GM21786 (cell line): ENCODE data around the gene INTS7.
A peak's percentile ranks its signal among the peaks of the same experiment; 100 is the strongest.

ENCODE experiments used
- ATAC-seq: cut with Tn5 transposase; IDR thresholded peaks from one replicate; pipeline ENCODE4 v1.9.1; 2021; ENCODE audit not compliant: unreplicated experiment

INTS7 gene, protein sequence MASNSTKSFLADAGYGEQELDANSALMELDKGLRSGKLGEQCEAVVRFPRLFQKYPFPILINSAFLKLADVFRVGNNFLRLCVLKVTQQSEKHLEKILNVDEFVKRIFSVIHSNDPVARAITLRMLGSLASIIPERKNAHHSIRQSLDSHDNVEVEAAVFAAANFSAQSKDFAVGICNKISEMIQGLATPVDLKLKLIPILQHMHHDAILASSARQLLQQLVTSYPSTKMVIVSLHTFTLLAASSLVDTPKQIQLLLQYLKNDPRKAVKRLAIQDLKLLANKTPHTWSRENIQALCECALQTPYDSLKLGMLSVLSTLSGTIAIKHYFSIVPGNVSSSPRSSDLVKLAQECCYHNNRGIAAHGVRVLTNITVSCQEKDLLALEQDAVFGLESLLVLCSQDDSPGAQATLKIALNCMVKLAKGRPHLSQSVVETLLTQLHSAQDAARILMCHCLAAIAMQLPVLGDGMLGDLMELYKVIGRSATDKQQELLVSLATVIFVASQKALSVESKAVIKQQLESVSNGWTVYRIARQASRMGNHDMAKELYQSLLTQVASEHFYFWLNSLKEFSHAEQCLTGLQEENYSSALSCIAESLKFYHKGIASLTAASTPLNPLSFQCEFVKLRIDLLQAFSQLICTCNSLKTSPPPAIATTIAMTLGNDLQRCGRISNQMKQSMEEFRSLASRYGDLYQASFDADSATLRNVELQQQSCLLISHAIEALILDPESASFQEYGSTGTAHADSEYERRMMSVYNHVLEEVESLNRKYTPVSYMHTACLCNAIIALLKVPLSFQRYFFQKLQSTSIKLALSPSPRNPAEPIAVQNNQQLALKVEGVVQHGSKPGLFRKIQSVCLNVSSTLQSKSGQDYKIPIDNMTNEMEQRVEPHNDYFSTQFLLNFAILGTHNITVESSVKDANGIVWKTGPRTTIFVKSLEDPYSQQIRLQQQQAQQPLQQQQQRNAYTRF

DNA sequence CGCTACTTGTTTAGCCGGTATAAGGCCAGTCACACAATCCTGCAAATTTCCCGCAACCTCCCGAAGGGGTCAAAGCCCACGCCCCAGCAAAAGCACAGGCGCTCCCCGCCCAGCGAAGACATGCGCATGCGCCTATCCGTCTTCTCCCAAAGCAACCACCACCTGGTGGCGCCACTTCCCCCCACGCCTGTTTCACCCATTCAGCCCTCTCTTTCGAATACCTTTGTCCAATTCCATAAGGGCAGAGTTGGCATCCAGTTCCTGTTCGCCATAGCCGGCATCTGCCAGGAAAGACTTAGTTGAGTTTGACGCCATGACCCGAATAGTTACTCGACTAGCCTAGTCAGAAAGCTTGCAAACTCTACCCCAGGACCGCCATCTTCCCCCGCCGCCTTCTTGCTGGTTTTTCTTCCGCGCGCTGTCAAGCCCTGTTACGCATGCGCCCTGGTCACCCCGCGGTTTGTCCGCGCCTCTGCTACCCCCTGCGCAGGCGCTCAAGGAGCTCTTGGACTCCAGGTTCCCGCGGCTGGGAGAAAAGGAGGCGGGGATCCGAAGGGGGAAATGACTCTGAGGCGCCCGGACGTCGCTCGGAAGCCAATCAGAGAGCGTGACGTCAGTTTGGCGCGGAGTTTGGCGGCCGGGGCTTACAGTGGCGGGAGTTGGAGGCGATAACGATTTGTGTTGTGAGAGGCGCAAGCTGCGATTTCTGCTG lies at the start of gene INTS7, which contains the start of gene DTL:
TSS of gene INTS7 (minus strand) at position 435 of the 712 bp plus-strand sequence. CDS start at position 315, 120 bp downstream.
TSS of gene DTL (plus strand) at position 626 of the 712 bp plus-strand sequence. CDS start 143 bp downstream, outside the sequence.
- peak; percentile 68 for ATAC-seq

DNA sequence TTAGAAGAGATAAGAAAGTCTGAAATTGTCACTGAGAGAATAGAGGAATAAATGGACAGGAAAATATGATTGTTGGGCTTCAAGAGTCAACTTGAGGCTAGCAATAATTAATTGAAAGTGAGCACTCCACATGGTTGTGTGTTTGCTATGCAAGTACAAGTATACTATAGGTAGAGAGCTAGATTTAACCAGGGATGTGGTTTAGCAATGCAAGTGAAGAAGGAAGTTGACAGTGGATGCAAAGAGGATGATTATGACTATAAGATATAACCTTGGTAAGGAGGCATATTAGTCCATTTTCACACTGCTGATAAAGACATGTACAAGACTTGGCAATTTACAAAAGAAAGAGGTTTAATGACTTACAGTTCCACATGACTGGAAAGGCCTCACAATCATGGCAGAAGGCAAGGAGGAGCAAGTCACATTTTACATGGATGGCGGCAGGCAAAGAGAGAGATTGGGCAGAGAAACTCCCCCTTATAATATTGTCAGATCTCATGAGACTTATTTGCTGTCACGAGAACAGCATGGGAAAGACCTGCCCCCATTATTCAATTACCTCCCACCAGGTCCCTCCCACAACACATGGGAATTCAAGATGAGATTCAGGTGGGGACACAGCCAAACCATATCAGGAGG lies 47.5 kb upstream of the INTS7 start:
- ATAC-seq = no peak

DNA sequence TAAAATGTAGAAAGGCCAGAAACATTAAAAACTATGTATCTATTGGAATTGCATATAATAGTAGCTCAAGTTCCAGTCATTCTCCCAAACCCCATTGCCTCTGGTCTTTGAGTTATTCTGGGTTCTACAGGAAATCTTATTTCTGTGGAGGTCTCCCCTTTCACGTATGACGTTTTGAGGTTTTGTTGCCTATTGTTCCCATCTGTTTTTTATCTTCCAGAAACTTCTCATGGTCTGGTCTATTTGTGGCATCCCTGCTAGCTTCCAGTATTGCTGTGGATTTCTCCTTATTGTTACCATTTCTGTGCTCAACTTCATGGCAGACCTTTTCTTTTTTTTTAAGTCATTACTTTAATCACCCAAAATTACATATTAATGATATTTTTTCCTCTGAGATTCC lies 43.5 kb upstream of the INTS7 start:
- ATAC-seq = no peak

DNA sequence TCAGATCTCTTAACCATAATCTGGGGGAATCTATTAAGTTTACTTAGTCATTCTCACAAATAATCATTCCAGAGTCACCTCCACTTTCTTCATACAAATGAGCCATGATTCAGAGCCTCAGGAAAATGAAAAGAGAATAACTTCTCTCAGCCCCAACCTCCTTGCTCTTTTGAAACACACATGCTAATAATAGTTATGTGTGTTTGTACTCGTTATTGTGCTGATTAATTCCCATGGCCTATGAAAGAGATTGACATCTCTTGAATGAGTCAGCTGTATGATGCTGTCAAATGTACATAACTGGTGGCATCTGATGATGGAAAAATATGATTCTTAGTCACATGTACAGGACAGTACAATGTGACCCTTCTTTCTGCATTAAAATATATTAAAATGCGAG lies 41.7 kb upstream of the INTS7 start:
- ATAC-seq = no peak

DNA sequence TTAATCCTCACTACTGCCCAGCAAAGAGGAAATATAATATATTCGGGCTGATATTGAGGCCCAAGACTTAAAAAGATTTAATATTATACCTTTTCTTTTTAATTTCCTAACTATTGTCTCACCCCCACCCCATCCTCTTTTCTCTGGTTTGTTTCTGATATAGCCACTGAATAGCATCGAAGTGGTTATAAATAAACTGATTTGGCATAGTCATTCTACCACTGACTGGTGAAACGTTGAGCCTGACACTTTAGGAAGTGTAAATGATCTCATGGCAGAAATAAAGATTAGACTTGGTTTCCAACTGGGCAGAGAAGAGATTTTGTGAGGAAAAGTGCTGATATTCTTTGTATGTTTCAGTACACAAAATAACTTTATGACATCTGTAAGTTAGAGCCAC lies 39.5 kb upstream of the INTS7 start:
- no peak for ATAC-seq

DNA sequence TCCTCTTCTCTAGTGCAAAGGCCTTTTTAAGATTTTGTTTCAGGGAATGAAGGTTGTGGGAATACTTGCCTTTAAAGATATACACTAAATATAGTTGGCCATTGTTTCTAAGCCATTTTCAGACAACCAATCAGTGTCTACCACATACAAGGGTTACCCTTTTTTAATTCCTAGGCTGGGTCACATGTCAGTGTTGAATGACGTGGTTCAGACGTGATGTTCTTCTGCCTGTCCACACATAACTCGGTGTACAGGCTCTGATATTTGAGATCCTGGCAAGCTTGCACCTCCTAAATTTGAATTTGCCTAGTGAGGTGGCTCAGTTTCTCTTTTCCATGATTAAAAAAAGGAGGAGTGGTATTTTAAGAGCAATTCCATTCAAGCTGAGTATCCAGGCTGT lies 39.0 kb upstream of the INTS7 start:
- no peak for ATAC-seq

DNA sequence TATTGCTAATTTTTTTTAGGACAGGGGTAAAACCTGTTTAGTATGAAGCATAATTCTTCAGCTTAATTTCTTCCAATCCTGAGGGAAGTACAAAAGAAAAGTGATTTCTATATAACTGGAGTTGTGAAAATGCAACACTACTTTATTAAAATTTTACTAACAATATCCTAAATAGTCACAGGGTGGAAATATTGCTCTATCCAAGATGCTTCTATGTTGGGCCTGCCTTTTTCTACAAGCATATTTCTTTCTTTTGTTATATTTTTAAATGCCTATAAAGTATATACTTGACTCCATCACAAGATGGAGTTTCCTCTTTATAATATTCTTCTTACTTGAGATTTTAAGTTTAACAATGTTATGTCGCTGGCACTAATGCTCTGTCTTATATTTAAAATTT lies 38.1 kb upstream of the INTS7 start:
- ATAC-seq = no peak

DNA sequence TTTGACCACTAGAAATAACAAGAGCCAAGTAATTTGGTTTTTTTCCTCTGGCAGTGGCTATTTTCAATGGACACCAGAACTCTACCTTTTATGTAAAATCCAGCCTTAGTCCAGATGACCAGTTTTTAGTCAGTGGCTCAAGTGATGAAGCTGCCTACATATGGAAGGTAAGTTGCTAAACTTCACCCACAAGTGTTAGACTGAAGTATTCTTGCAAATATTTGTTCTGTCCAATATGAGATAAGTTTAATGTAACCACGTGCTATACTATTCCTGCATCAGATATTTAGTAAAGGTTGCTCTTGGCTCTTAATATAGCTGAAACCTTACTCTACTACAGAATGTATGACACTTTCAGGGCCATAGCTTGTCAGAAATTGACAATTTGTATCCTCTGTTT lies 36.7 kb upstream of the INTS7 start:
- ATAC-seq = no peak

DNA sequence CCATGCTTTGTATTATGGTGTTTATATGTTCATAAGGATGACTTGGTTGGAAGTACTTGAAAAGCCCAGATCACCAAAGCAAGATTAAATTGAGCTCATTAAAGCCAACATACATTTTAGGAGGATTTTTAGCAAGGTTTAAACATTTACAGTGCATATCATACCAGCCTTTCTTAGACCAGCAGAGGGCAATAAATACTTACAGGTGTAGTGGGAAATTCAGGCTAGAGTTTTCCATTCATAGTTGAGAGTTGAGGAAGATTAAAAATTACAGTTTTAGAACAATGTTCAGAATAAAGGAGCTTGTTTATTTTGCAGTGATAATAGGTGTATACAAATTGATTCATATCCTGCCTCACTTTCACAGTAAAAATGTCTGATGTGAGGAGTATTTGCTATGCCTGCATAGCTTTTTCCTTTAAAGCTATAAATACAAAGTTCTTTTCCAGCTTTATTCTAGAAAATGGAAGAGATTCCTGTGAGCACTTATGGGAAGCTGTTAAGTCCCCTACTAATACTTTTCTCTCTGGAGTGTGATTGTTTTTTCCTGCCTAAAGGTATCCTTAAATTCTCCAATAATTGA lies 35.5 kb upstream of the INTS7 start:
- ATAC-seq = no peak

DNA sequence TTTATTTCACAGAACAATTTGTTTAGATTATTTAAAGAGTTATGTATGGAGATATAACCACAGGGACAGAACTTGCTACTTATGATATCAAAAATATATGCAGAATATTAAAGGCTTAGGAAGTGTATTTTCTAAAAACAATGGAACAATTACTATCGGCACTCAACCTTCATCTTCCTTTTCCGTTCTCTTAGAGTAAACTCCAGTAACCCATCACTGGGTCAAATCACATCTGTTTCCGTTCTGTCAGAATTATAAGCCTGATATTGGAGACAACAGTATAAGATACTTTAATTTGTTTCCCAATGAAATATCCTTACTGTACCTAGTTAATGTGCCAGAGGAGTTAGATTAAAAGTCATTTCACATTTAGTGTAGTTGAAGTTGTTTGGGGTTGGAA lies 32.4 kb upstream of the INTS7 start:
- no peak for ATAC-seq

DNA sequence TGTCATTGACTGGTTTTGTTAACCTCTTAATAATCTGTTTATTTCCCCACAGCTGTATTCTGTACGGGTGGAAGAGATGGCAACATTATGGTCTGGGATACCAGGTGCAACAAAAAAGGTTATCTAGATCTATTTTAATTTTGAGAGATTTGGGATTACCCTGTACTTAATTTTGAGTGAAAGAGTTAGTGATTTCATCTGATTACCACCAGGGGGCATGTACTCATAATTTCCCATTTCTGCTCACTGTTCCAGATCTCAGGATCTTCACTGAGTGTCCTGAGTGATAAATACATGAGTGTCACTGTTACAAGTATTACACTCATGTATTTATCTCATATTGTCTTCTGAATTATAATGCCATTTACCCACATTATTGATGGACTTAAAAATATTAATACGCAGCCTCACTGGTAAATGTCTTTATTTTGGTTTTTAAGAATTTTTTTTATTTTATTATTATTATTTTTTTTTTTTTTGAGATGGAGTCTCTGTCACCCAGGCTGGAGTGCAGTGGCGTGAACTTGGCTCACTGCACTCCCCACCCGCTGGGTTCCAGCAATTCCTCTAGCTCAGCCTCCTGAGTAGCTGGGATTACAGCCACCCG lies 27.6 kb upstream of the INTS7 start:
- no peak for ATAC-seq

DNA sequence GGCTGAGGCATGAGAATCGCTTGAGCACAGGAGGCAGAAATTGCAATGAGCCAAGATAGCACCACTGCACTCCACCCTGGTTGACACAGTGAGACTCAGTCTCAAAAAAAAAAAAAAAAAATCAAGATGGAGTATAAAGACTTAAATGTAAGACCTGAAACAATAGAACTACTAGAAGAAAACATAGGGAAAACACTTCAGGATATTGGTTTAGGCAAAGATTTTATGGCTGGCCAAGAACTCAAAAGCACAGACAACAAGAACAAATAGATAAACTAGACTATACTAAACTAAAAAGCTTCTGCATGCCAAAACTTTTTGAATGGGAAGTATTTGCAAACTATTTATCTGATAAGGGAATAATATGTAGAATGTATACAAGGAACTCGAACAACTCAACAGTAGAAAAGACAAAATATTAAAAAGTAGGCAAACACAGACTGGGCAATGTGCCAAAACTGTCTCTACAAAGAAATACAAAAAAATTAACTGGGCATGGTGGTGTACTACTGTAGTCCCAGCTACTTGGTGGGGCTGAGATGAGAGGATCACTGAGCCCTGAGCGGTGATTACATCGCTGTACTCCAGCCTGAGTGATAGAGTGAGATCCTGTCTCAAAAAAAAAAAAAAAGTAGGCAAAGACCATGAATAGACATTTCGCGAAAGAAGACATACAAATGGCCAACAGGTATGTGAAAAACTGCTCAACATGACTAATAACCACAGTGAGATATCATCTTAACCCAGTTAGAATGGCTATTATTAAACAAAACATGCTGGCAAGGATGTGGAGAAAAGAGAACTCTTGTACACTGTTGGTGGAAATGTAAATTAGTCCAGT lies 25.5 kb upstream of the INTS7 start:
- ATAC-seq = no peak

DNA sequence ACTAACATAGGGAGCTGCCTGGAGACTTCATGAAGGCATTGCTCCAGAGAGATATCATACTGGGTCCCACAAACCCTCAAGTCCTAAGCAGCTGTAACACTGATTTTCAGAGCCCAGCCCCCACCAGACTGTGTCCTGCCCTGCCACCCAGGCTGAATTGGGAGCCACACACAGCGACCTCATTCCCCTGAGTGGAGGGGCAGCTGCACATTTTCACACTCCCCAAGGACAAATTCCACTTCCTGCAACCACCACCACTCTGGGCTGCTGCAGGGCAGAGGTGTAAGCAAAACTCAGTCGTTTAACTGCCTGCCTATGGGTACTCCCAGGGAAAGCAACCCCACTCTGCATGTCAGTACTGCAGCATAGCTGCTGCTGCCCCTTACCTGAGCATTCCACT lies 20.0 kb upstream of the INTS7 start:
- ATAC-seq = no peak

DNA sequence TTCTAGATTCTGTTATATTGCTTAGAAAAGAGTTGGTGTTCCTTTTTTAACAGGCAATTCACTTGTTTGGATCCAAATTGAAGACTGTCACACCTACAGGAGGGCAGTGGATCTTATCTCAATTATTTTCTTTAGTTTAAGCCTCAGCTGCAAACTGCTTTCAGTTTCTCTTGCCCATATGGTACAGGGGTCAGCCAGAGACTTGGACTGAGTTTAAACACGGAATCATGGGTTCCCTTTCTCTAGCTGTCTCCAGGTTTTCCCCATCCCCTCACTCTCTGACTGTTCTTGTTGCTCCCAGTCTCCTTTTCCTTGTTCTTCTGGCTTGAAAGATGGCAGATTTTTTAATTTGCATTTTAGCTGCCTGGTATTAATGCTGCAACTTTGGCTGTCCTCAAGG lies 18.6 kb upstream of the INTS7 start:
- no peak for ATAC-seq

DNA sequence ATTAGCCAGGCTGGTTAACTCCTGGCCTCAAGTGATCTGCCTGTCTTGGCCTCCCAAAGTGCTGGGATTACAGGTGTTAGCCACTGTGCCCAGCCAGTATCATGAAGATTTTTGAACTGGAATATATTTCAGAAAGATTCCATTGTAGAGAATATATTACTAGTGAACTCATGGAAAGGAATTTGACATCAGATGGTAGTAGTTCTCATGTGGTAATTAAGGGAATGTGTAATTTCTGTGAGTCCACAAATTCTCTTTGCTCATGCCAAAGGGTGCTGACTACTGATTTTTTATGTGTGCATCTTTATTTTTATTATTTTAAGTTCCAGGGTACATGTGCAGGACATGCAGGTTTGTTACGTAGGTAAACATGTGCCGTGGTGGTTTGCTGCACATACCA lies 10.6 kb upstream of the INTS7 start:
- no peak for ATAC-seq

DNA sequence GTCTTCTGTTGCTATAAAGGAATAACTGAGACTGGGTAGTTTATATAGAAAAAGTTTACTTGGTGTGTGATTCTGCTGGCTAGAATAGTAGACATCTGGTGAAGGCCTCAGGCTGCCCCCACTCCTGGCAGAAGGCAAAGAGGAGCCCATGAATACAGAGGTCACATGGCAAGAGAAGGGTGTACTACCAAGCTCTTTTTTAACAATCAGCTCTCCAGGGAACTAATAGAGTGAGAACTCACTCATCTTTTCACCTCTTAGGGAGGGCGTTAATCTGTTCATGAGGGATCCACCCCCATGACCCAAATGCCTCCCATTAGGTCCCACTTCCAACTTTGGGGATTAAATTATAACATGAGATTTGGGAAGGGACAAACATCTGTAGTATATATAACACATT lies 9.5 kb upstream of the INTS7 start:
- no peak for ATAC-seq

DNA sequence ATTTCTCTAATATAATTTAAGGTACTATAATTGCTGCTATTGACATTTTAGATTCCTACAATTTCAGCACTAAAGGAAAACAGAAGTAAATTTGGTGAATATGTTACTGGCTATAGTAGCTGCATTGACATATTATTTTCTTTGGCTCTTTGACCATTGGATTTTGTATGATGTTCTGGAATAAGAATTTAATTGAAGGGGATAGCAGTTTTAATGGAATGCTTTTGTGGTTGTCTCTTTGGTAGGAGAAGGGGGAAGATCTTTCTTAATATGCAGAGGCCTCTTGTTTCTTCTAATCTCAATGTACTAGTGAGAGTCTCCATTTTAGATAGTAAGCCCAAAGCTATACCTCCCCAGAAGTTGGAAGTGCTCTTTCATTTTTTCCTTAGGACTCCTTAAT lies 7.1 kb upstream of the INTS7 start:
- ATAC-seq = no peak

DNA sequence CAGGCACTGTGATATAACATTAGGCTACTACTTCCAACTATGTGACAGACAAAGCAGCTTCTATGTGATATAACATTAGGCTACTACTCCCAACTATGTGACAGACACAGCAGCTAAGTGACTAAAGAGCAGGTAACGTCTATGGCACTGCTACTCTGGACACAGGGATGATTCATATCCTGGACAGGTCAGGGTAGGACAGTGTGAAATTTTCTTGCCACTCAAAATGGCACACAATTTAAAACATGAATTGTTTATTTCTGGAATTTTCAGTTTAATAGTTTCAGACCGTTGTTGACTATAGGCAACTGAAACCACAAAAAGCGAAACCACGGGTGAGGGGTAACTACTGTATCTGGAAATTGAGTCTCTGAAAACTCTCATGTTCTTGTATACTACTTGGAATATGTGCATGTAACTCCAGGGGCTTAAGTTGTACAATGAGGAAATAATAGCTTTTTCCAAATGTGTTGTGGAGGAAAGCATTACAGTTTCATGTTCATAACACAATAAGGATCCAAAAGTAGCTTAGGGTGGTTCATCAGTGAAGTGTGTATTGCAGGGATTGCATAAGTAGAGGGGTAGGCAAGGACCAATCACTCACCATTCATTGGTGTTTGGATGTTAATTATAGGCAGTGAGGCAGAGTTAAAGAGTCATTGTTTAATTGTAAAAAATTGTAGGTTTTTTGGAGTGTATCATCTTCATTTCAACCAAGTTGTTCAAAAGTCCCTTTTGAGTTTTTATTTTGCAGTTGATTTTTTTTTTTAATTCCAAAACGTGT lies 5.5 kb upstream of the INTS7 start:
- ATAC-seq = no peak
